ENCODE results near the gene CTDNEP1.

CTDNEP1 gene

GRCh38 chr17:7208027-7208571, 43.4 kb downstream of the CTDNEP1 start:
- no peaks in the 10 kb centered on the region for H3K27me3 ChIP-seq (ENCODE audit: insufficient read depth, insufficient read length)
- peaks cover 12% of the 10 kb centered on the region for H3K4me1 ChIP-seq (ENCODE audit: insufficient read depth, insufficient read length)
- TF ChIP-seq SUZ12 (IDR thresholded peaks at IDR 0.05; ENCODE audit: extremely low read depth, insufficient read depth, insufficient read length), result no peak
- TF ChIP-seq ZNF274 (IDR thresholded peaks at IDR 0.05; ENCODE audit: low read depth, low read length), result no peak
- TF ChIP-seq YY1 (IDR thresholded peaks at IDR 0.05; ENCODE audit: insufficient read depth, insufficient read length), result no peak
- peaks cover 8% of the 10 kb centered on the region for H3K36me3 ChIP-seq (ENCODE audit: insufficient read depth, insufficient read length, low read length)
- H3K9me3 ChIP-seq (ENCODE audit: insufficient read depth, low read length), result no peaks in the 10 kb centered on the region
- DNase-seq (ENCODE audit: low read depth, low spot score), result no peak
- H3K4me3 ChIP-seq (ENCODE audit: insufficient read length, low read depth), result no peak overlapping the region
- H3K9ac ChIP-seq (ENCODE audit: insufficient read length, low read depth), result peak overlapping the region; percentile 50

GRCh38 chr17:7207120-7208001, 44.2 kb downstream of the CTDNEP1 start:
- H3K4me1 ChIP-seq (ENCODE audit: insufficient read depth, insufficient read length), result peaks cover 12% of the 10 kb centered on the region
- TF ChIP-seq YY1 (IDR thresholded peaks at IDR 0.05; ENCODE audit: insufficient read depth, insufficient read length) (no peak), SUZ12 (IDR thresholded peaks at IDR 0.05; ENCODE audit: extremely low read depth, insufficient read depth, insufficient read length) (no peak)
- H3K9ac ChIP-seq (ENCODE audit: insufficient read length, low read depth), result no peak overlapping the region
- H3K36me3 ChIP-seq (ENCODE audit: insufficient read depth, insufficient read length, low read length), result peaks cover 16% of the 10 kb centered on the region
- H3K27me3 ChIP-seq (ENCODE audit: insufficient read depth, insufficient read length), result no peaks in the 10 kb centered on the region
- no peaks in the 10 kb centered on the region for H3K9me3 ChIP-seq (ENCODE audit: insufficient read depth, low read length)
- H3K4me3 ChIP-seq (ENCODE audit: insufficient read length, low read depth), result no peak overlapping the region
- no peak for DNase-seq (ENCODE audit: low read depth, low spot score)

- Histone ChIP-seq H3K36me3 (ENCODE audit: insufficient read depth, insufficient read length, low read length) (peaks cover 25% of the 10 kb centered on the region), H3K27me3 (ENCODE audit: insufficient read depth, insufficient read length) (no peaks in the 10 kb centered on the region), H3K9ac (ENCODE audit: insufficient read length, low read depth) (peak overlapping the region; percentile 32), H3K9me3 (ENCODE audit: insufficient read depth, low read length) (no peaks in the 10 kb centered on the region), H3K4me3 (ENCODE audit: insufficient read length, low read depth) (no peak overlapping the region), H3K4me1 (ENCODE audit: insufficient read depth, insufficient read length) (peaks cover 8% of the 10 kb centered on the region)
- TF ChIP-seq ZNF274 (IDR thresholded peaks at IDR 0.05; ENCODE audit: low read depth, low read length) (no peak), YY1 (IDR thresholded peaks at IDR 0.05; ENCODE audit: insufficient read depth, insufficient read length) (no peak), SUZ12 (IDR thresholded peaks at IDR 0.05; ENCODE audit: extremely low read depth, insufficient read depth, insufficient read length) (no peak)
- DNase-seq (ENCODE audit: low read depth, low spot score), result no peak
These were observed 46.0 kb downstream of the CTDNEP1 start for GRCh38 chr17:7205561-7205960.

- Histone ChIP-seq H3K9ac (ENCODE audit: insufficient read length, low read depth) (peak overlapping the region; percentile 32), H3K4me1 (ENCODE audit: insufficient read depth, insufficient read length) (peaks cover 8% of the 10 kb centered on the region), H3K36me3 (ENCODE audit: insufficient read depth, insufficient read length, low read length) (peaks cover 25% of the 10 kb centered on the region), H3K4me3 (ENCODE audit: insufficient read length, low read depth) (peak overlapping the region; percentile 34), H3K9me3 (ENCODE audit: insufficient read depth, low read length) (no peaks in the 10 kb centered on the region), H3K27me3 (ENCODE audit: insufficient read depth, insufficient read length) (no peaks in the 10 kb centered on the region)
- TF ChIP-seq ZNF274 (IDR thresholded peaks at IDR 0.05; ENCODE audit: low read depth, low read length) (no peak), YY1 (IDR thresholded peaks at IDR 0.05; ENCODE audit: insufficient read depth, insufficient read length) (no peak), SUZ12 (IDR thresholded peaks at IDR 0.05; ENCODE audit: extremely low read depth, insufficient read depth, insufficient read length) (no peak)
- peak; percentile 85 for DNase-seq (ENCODE audit: low read depth, low spot score)
These were observed 46.6 kb downstream of the CTDNEP1 start for GRCh38 chr17:7204828-7205461.

- Histone ChIP-seq H3K4me3 (ENCODE audit: insufficient read length, low read depth) (no peak overlapping the region), H3K4me1 (ENCODE audit: insufficient read depth, insufficient read length) (peaks cover 8% of the 10 kb centered on the region), H3K36me3 (ENCODE audit: insufficient read depth, insufficient read length, low read length) (peaks cover 25% of the 10 kb centered on the region), H3K9ac (ENCODE audit: insufficient read length, low read depth) (no peak overlapping the region), H3K9me3 (ENCODE audit: insufficient read depth, low read length) (no peaks in the 10 kb centered on the region), H3K27me3 (ENCODE audit: insufficient read depth, insufficient read length) (no peaks in the 10 kb centered on the region)
- no peak for TF ChIP-seq YY1 (IDR thresholded peaks at IDR 0.05; ENCODE audit: insufficient read depth, insufficient read length)
- TF ChIP-seq ZNF274 (IDR thresholded peaks at IDR 0.05; ENCODE audit: low read depth, low read length), result no peak
- no peak for TF ChIP-seq SUZ12 (IDR thresholded peaks at IDR 0.05; ENCODE audit: extremely low read depth, insufficient read depth, insufficient read length)
- DNase-seq (ENCODE audit: low read depth, low spot score), result no peak
These were observed 47.2 kb downstream of the CTDNEP1 start for GRCh38 chr17:7204336-7204735.

GRCh38 chr17:7203391-7203790, 48.1 kb downstream of the CTDNEP1 start:
- no peaks in the 10 kb centered on the region for H3K27me3 ChIP-seq (ENCODE audit: insufficient read depth, insufficient read length)
- H3K9ac ChIP-seq (ENCODE audit: insufficient read length, low read depth), result no peak overlapping the region
- no peak for DNase-seq (ENCODE audit: low read depth, low spot score)
- peaks cover 25% of the 10 kb centered on the region for H3K36me3 ChIP-seq (ENCODE audit: insufficient read depth, insufficient read length, low read length)
- H3K9me3 ChIP-seq (ENCODE audit: insufficient read depth, low read length), result no peaks in the 10 kb centered on the region
- H3K4me1 ChIP-seq (ENCODE audit: insufficient read depth, insufficient read length), result peaks cover 2% of the 10 kb centered on the region
- TF ChIP-seq SUZ12 (IDR thresholded peaks at IDR 0.05; ENCODE audit: extremely low read depth, insufficient read depth, insufficient read length), result no peak
- no peak for TF ChIP-seq YY1 (IDR thresholded peaks at IDR 0.05; ENCODE audit: insufficient read depth, insufficient read length)
- TF ChIP-seq ZNF274 (IDR thresholded peaks at IDR 0.05; ENCODE audit: low read depth, low read length), result no peak
- no peak overlapping the region for H3K4me3 ChIP-seq (ENCODE audit: insufficient read length, low read depth)
